GM18907 (cell line): Measurements from ENCODE around the gene WNK1.
"Not testable (repeated sequence)": the region's sequence is repeated elsewhere in the genome, so short reads cannot be mapped to it uniquely, and the experiment has no call there.

ENCODE experiments used
- ATAC-seq: cut with Tn5 transposase; IDR thresholded peaks from one replicate; pipeline ENCODE4 v1.9.1; 2021; ENCODE audit warnings: mild to moderate bottlenecking, moderate library complexity; ENCODE audit not compliant: unreplicated experiment

WNK1 gene

DNA sequence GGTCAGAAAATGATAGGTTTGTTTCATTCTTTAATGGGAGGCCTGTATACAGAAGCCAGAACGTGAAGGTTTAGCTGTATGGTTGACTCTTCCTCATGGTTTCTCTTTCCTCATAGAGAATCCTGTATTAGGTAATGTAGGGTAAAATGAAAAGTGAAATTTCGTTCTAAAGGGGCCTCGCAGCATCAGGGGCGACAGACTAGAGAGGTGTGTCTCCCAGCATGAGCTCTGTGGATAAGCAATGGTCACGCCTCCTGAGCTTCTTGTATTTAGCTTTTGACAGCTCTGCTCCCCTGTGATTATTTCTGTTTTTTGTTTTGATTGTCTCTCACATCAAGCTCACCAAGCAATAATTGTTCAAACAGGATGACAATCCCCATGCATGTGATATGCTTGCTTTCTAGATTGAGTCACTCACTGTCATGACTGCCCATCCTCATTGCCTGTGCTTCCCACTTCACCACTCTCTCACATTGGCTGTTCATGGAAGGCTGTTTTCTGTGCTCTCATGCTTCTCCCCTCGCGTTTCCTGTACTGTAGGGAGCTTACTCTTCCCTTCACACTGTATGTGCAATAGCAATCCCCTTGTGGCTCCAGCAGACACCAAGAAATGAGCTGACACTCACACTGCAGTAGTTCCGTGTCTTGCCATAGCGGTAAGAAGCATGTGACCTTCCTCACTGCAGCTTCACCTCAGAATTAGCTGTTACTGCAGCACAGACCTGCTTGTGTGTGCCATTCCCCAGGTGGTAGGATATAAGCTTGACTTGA, 153.1 kb downstream of the WNK1 start:
- ATAC-seq = no peak

DNA sequence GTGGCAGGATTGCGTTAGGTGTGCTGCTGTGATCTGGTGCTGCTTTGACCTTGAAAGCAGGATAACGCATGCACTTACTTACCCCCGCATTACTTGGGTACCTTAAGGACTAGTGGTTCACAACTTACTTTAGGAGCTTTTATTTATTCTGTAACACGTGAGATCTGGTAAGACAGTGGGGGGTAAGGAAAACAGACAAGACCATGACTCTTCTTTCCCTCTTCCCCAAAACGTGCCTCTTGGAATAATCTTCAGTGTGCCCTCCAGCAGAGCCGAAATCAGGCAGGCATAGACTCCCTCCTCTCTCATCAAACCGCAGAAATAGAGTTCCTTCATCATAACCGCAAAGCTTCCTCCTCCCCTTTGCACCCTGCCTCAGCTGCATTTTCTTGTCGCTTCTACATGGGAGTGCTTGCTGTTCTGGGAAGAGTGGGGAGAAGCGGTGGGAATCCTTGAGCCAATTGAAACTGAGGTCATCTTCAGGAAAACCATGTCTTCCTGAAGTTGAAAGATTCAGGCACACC, 153.7 kb downstream of the WNK1 start:
- no peak for ATAC-seq

DNA sequence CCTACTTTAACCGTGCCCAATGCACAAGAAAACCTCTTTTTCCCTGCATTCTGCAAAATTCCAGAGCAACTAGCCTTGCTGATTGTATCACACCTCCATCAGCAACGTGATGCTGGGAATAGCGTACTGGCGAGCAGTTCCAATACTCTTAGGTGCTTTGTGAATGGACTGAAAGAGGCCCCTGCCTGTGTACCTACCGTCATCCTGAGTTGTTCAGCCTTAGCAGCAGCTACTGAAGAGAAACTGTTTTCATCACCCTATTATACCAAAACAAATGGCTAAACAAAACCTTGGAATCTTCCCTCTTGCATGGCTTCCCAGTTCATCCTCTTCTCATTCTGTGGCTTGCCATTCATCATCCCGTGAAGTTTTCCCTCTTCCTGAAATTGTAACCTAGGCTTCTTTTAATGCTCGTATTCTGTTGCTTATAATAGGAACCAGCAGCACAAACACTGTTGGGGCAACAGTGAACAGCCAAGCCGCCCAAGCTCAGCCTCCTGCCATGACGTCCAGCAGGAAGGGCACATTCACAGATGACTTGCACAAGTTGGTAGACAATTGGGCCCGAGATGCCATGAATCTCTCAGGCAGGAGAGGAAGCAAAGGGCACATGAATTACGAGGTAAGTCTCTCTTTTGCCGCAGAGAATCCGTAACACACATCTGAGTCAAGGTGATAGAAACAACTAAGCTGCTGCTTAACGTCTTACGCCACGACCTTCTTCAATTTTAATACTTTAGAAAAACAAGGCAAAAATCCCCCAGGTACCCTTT, 155.2 kb downstream of the WNK1 start:
- ATAC-seq = no peak

DNA sequence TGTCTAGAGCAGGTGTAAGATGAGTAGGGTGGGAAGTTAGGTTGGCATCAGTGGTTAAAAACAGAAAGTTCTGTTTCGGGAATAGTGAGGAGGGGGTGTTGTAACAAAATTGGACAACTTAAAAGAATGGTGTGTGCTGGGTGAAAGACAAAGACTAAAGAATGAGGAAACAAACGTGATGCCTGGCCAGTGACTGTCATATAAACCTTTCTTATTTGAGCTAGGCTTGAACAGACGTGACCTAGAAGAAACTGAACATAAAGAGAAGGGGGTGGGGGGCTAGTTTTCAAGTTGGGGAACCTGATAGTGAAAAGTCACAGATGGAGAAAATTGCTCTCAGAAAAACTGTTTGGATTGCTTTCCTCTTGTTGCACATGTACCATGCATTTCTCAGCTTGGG, 157.5 kb downstream of the WNK1 start:
- no peak for ATAC-seq

DNA sequence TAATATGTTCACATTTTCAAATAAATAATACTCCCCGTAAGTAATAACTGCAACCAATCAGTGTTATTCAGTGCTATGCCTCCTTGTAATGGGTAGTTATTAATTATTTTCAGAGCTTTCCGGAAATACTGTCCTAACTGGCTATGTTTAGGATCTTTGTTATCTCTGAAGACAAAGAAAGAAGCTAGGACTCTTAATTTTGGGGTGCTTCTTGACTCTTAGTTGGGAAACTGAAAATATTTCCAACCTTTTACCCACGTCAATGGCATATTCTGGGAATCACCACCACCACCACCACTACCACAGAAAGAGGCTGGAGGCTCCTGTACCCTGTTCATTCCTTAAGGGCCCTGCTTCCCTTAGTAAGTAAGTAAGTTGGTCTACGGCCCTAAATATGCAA, 158.0 kb downstream of the WNK1 start:
- no peak for ATAC-seq

DNA sequence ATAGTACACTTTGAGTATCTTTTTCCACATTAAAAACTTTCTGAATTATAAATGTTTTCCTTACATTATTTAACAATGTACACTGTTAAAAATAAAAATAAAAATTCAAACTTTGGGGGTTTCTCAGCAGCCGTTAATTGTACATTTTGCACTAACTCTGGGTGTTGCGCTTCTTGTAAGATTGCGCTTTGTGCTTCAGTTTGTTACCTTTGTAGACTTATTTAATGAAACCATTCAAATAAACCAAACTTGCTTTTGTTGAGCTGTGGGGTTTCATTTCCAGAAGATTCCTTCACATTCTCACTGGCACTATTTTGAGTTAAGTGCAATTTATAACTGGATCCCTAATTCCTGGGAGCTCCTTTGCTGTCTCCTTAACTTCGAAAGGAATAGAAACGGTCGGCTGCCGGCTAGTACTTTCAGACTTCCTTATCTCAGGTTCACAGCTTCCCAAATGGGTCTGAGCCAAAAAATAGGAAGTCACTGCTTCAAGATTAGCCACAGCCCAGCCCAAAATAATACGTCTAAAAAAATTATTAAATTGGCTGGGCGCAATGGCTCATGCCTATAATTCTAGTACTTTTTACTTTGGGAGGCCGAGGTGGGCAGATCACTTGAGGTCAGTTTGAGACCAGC, 158.9 kb downstream of the WNK1 start:
- ATAC-seq = no peak

DNA sequence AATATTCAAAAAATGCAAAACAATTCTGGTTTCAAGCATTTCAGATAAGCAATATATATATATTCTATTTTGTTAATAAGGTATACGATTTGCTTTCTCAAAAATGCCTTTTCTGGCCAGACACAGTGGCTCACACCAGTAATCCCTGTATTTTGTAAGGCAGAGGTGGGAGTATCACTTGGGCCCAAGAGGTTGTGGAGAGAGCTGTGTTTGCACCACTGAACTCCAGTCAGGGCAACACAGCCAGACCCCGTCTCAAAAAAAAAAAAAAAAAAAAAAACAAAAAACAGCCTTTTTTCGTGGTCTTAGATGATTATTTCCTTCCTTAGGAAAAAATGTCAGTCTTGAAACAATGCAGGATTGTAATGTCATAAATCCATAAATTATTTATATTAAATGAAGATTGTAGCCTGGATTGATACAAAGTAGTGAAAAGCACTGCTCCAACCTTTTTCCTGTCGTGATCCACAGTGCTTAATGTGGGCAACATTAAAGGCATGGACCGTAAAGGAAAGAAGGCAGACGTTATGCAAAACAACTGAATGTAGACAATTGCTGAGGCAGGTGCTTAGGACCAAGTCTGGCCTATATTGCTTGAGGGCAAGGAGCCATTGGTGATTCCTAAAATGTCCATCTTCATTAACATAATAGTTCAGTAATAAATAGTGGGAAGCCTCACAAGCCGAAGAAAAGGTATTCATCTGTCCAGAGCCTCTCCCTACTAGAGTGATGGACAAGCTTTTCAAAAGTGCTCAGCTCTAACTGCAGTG, 160.3 kb downstream of the WNK1 start:
- ATAC-seq = no peak

DNA sequence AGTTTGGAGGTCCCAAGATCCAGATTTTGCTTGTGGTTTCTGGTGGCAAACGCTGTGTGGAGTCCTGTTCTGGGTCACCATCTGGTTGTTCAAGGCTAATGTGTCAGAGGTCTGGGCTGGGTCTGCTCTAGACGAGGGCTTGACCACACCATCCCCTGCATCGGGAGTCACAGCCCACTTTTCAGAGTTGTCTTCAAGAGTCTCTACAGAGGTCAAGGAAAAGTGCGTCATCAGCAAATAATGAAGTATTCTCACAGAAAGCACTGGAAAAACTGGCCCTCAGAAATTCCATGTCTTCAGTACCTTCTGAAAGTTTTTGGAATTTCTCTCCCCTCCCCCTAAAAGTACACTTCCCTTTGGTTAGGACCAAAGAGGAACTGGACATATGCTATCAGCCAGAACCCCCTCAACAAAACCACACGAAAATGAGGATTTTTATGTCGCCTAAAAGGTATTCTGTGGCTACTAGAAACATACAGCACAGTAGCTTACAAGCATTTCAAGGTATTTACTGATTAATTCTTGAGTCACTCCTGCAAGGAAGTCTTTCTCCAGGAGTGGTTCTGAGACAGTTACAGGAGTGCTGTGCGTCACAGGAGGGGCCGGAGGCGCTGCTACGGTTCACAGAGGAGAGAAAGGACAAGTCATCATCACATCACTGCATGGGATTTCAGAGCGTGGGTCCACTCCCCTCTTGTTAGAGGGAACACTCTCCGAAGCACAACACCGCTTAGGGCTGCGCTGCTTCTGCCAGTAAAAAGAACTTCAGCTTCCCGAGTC, 161.7 kb downstream of the WNK1 start:
- no peak for ATAC-seq

DNA sequence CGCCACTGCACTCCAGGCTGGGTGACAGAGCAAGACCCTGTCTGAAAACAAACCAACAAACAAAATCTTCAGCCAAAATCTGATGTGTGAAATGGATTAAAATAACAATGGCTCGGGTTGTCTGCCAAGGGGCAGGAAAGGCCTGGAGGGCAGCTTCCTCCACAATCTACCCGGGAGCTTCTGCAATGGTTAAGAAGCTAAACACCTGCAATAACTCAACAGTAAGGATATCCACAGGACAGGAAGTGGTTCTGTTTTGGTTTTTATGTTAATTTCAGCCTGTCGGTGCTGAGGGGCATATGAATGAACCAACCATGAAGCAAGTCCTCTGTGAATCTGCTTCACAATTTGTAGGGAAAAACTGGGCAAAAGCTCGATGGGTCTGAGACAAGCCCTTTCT, 162.7 kb downstream of the WNK1 start:
- ATAC-seq = no peak

DNA sequence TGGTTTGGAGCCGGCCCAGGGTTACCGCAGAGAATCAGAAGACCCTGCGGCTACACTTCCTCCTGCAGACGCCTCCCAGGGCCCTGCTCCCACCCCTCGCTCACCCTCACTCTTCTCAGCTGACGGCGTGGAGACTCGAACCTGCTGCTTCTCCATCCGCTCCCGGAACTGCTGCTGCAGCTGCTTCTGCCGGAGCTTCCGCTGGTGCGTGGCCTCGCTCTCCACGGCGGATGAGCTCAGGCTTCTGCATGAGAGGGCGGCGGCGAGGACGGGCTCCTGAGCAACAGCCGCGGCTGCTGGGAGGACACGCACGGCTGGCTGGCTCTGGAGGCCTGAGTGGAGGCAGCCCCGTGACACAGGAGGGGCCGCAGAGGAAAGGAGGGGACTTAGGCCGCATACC, 163.9 kb downstream of the WNK1 start:
- ATAC-seq = no peak

DNA sequence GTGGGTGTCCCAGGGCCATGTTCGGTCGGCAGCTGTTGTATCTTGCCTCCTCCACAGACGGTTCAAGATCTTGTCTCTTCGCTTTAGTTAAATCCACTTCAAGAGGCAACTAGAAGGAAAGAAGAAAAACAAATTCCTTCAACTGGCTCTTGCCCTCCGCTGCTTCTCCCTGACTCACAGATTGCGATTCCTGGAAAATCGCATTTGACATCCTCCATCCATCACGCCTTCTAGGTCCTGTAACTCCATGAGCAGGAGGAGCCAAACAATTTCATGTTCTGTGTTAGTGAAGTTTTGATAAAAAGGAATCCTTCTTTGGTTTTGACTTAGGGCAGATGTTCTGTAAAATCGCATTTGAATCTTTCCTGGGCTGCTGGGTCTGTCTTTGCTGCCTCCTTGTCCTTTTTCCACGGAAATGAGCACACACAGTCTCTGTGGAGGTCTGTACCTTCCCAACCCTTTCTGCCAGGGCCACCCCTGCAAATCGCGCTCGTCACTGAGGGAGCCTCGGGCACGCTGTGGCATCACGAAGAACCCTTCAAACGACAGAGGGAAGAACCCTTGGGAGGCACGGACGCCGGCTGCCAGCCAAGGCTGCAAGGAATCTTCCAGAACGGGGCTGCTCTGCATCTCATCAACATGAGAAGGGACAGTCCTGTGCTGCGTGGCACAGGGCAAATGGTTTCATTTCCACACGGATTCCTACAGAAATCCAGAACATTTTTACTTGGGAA, 164.5 kb downstream of the WNK1 start:
- ATAC-seq = no peak

DNA sequence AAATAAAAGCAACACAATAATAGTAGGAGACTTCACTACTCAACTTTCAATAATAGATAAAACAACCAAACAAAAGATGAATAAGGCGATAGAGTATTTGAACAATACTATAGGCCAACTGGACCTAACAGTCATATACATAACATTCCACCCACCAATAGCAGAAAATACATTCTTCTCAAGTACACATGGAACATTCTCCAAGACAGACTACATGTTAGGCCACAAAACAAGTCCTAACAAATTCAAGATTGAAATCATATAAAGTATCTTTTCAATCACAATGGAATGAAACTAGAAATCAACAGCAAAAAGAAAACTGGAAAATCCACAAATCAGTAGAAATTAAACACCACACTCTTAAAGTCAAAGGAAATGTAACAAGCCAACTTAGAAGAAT, 168.3 kb downstream of the WNK1 start:
- no peak for ATAC-seq

DNA sequence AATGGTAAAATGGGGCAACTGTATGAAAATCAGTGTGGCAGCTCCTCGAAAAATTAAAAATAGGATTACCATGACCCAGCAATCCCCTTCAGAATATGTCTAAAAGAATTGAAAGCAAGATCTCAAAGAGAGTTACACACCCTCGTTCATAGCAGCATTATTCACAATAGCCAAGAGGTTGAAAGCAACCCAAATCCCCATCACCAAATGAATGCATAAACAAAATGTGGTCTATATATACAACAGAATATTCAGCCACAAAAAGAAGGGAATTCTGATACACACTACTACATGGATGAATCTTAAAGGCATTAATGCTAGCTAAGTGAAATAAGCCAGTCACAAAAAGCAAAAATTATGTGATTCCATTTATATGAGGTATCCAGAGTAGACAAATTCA, 169.9 kb downstream of the WNK1 start:
- no peak for ATAC-seq

DNA sequence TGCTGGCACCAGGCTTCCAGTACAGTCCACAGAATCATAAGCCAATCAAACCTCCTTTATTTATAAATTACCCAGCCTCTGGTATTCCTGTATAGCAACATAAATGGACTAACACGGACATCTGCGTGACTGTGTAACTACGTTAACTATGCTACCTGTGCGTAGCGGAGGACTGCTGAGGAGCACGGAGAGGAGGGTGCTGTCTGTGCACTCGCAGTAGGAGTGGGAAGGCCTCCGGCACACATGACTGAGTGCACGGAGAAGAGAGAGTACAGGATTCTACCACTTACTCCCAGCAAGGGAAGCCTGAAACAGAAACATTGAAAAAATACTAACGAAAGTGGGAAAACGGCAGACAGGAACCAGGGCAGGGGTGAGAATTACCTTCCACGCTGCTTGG, 174.3 kb downstream of the WNK1 start:
- no peak for ATAC-seq

DNA sequence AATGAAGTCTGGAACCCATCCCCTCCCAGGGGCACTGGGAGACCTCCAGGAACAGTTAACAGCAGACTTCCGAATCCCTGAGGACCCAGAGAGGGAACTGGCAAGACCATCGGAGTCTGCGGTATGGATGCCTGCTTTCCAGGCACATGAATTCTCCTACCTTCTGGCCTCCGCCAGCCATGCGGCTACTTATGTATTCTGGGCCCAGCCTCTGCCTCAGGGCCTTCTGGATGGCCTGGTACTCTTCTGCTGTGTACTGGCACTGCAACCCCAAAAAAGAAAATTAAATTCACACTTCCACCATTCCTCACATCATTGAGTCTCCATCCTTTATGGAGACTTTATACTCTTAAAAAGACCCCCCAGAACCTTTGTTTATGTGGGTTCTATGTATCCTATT, 178.7 kb downstream of the WNK1 start:
- no peak for ATAC-seq

DNA sequence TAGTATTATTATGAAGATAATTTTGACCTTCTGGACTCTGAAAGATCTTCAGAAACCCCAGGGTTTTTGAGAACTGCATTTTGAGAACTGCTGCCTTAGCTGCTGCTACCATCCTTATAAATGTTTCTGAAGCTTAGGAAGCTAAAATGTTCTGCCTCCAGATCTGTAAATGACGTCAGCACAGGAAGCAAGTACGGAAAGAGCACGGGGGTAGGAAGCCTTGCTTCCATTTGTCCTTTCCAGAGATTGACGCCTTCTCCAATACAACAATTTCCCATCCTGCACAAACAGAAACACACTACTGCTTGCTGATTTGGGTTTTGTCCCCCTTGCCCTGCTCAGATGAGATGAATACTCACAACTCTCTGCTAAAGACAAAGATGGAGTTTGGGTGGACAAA, 179.2 kb downstream of the WNK1 start:
- no peak for ATAC-seq

DNA sequence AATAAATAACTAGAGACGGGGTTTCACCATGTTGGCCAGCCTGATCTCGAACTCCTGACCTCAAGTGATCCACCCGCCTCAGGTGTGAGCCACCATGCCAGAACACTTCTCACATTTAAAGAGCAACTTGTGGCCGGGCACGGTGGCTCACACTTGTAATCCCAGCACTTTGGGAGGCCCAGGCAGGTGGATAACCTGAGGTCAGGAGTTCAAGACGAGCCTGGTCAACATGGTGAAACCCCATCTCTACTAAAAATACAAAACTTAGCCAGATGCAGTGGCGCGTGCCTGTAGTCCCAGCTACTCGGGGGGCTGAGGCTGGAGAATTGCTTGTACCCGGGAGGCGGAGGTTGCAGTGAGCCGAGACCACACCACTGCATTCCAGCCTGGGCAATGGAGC, 183.5 kb downstream of the WNK1 start:
- ATAC-seq = not testable (repeated sequence)

DNA sequence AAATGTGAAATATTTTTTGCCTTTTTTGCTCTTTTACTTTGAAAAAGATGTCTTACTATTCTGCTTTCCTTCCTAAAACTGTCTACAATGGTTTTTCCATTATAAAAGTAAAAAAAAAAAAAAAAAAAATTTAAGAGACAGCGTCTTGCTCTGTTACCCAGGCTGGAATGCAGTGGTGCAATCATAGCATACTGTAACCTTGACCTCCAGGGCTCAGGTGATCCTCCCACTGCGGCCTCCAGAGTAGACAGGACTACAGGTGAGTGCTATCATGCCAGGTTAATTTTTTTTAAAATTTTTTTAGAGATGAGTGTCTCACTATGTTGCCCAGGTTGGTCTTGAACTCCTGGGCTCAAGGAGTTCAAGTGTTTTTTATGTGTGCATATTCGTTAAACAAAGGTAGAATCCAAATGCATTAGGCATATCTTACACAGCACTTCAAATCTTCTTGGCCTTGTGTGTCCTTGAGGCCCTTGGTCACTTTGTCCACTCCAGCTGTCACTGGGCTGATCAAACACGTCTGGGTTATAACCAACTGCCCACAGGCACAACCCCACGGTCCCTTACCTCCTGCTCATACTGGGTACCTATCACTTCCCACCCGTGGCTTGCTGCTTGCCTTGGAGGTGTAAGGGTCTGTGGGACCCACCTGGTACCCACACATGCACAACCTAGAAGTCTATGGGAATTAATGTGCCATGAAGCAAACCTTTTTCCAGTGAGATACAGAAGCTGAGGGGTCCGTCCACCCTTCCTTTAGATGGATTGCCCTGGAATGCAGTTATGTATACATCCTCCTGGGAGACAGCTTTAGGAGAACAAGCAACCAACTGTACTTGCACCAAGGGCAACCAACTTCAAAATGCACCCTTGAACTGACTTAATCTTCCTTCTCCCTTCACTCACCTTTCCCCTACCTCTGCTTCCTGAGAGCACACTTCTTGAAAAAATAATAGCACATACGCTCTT, 184.3 kb downstream of the WNK1 start:
- no peak for ATAC-seq
